Effector CD8-positive, alpha-beta T cell (primary cell): Measurements from ENCODE around the gene CHCHD3.

Experiments
- DNase-seq: peaks from one replicate; lab custom pipeline; 2025; lab: John Stamatoyannopoulos, UW

The CHCHD3 gene

GRCh38 chr7:132817949-132818348 lies 263.9 kb downstream of the CHCHD3 start:
- DNase-seq, result no peak

GRCh38 chr7:132815696-132816311 lies 266.1 kb downstream of the CHCHD3 start:
- no peak for DNase-seq

GRCh38 chr7:132815130-132815529 lies 266.8 kb downstream of the CHCHD3 start:
- no peak for DNase-seq

- DNase-seq, result no peak
Observed at GRCh38 chr7:132810561-132810960, 271.3 kb downstream of the CHCHD3 start.

GRCh38 chr7:132806834-132807233 lies 275.1 kb downstream of the CHCHD3 start:
- no peak for DNase-seq

- DNase-seq, result no peak
Observed at GRCh38 chr7:132805766-132806165, 276.1 kb downstream of the CHCHD3 start.

- no peak for DNase-seq
Observed at GRCh38 chr7:132804849-132805485, 276.9 kb downstream of the CHCHD3 start.

GRCh38 chr7:132800522-132800921 lies 281.4 kb downstream of the CHCHD3 start:
- no peak for DNase-seq

- no peak for DNase-seq
Observed at GRCh38 chr7:132799081-132799413, 282.8 kb downstream of the CHCHD3 start.

GRCh38 chr7:132797152-132797551 lies 284.7 kb downstream of the CHCHD3 start:
- DNase-seq, result no peak

- no peak for DNase-seq
Observed at GRCh38 chr7:132793474-132793873, 288.4 kb downstream of the CHCHD3 start.

GRCh38 chr7:132791036-132791435 lies 290.9 kb downstream of the CHCHD3 start:
- DNase-seq, result no peak

- DNase-seq, result no peak
Observed at GRCh38 chr7:132790104-132790503, 291.8 kb downstream of the CHCHD3 start.

- no peak for DNase-seq
Observed at GRCh38 chr7:132789281-132789680, 292.6 kb downstream of the CHCHD3 start.

GRCh38 chr7:132785870-132786269 lies 296.0 kb downstream of the CHCHD3 start:
- DNase-seq, result no peak

GRCh38 chr7:132784406-132784805 lies 297.5 kb downstream of the CHCHD3 start:
- DNase-seq, result no peak

- DNase-seq, result no peak
Observed at GRCh38 chr7:132783824-132784223, 298.1 kb downstream of the CHCHD3 start.

- no peak for DNase-seq
Observed at GRCh38 chr7:132782777-132783640, 298.9 kb downstream of the CHCHD3 start.

GRCh38 chr7:132780822-132781221 lies 301.1 kb downstream of the CHCHD3 start:
- no peak for DNase-seq

- DNase-seq, result no peak
Observed at GRCh38 chr7:132779164-132779563, 302.7 kb downstream of the CHCHD3 start.

GRCh38 chr7:132778761-132779160 lies 303.1 kb downstream of the CHCHD3 start:
- DNase-seq, result no peak

- no peak for DNase-seq
Observed at GRCh38 chr7:132777956-132778355, 303.9 kb downstream of the CHCHD3 start.

- no peak for DNase-seq
Observed at GRCh38 chr7:132777414-132777813, 304.5 kb downstream of the CHCHD3 start.
